ENCODE results near the gene ST6GALNAC5. TPM values are rescaled to one million over a fixed set of nuclear protein-coding genes. Genes with fewer than 3 reads are reported as not detected.

The ST6GALNAC5 gene
- total RNA-seq, 1 donor from 2014 or later = 1.3 TPM

DNA sequence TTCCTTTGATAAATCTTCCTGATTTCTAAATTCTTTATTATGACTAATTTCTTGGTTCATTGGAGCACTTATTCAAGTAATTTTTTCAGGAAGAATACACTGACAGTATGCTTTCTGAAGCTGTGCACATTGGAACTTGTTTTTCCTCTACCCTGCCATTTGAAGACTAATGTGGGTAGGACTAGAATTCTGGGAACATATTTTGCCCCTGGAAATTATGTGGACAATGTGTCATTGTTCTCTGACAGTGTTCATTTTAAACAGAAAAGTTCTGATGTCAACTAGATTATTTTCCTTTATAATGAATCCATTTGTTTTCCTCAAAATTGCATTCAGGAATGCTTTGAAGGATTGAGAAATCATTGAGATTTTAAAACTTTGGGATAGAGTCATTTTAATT, 34.8 kb upstream of the ST6GALNAC5 start:
- no peak for DNase-seq (ENCODE audit: low read depth)
- TF ChIP-seq, protein P1, sequence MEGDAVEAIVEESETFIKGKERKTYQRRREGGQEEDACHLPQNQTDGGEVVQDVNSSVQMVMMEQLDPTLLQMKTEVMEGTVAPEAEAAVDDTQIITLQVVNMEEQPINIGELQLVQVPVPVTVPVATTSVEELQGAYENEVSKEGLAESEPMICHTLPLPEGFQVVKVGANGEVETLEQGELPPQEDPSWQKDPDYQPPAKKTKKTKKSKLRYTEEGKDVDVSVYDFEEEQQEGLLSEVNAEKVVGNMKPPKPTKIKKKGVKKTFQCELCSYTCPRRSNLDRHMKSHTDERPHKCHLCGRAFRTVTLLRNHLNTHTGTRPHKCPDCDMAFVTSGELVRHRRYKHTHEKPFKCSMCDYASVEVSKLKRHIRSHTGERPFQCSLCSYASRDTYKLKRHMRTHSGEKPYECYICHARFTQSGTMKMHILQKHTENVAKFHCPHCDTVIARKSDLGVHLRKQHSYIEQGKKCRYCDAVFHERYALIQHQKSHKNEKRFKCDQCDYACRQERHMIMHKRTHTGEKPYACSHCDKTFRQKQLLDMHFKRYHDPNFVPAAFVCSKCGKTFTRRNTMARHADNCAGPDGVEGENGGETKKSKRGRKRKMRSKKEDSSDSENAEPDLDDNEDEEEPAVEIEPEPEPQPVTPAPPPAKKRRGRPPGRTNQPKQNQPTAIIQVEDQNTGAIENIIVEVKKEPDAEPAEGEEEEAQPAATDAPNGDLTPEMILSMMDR (conservative IDR thresholded peaks at IDR 0.05; ENCODE audit: low read depth, low read length) = no peak
- no peak overlapping the region for H3K4me3 ChIP-seq (ENCODE audit: low read depth, low read length)

DNA sequence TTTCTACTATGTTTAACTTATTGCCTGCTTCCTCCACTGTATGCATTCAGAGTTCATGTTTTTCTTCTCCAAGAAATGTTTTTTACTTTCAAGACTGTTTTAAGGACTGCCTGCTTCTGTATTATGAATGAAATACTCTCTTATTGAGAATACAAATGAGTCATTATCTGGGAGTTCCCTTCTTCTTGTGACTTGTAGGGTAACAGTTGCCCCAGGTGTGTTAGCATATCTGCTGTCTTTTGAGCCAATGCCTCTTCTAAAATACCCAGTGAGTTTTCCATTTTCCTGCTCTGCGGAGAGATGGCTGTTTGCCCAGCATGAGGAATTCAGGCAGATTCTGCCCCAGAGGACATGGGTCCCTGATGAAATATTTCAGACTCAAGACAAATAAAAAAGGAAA, 34.1 kb upstream of the ST6GALNAC5 start:
- TF ChIP-seq, protein P1 (conservative IDR thresholded peaks at IDR 0.05; ENCODE audit: low read depth, low read length) = no peak
- no peak overlapping the region for H3K4me3 ChIP-seq (ENCODE audit: low read depth, low read length)
- DNase-seq (ENCODE audit: low read depth) = no peak

DNA sequence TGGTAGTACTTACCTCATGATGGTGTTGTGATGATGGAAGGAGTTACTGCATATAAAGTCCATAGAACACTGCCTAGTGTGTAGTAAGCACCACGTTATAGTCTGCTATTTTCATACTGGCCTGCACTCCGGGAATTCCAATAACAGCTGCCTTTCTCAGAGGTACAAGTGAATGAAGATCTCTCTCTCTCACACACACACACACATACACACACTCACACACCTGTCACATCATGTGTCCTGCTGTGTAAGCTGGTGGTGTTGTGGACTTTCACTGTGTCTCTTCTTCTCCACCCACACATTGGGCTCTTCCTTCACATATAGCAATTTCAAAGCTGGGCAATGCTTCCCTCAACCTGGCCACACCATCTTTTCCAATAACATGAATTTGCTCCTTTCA, 33.4 kb upstream of the ST6GALNAC5 start:
- TF ChIP-seq, protein P1 (conservative IDR thresholded peaks at IDR 0.05; ENCODE audit: low read depth, low read length) = no peak
- no peak for DNase-seq (ENCODE audit: low read depth)
- H3K4me3 ChIP-seq (ENCODE audit: low read depth, low read length) = no peak overlapping the region

DNA sequence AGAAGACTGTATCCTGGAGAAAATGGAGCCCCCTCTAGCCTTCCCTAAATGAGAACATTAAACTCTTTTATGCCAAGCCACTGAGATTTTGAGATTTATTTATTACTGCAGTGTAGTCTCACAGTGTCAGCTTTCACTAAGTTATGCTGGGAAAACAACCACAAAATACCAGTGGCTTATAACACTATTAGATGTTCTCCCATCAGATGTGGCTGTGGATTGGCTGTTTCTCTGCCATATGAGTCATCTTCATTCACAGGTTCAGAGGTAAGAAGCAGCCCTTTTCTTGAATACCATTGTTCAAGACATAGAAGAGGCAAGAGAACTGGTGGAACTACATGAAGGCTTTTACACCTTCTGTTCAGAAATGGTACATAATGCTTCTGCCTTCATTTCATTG, 32.1 kb upstream of the ST6GALNAC5 start:
- DNase-seq (ENCODE audit: low read depth) = peak; percentile 6
- no peak overlapping the region for H3K4me3 ChIP-seq (ENCODE audit: low read depth, low read length)
- TF ChIP-seq, protein P1 (conservative IDR thresholded peaks at IDR 0.05; ENCODE audit: low read depth, low read length) = no peak

DNA sequence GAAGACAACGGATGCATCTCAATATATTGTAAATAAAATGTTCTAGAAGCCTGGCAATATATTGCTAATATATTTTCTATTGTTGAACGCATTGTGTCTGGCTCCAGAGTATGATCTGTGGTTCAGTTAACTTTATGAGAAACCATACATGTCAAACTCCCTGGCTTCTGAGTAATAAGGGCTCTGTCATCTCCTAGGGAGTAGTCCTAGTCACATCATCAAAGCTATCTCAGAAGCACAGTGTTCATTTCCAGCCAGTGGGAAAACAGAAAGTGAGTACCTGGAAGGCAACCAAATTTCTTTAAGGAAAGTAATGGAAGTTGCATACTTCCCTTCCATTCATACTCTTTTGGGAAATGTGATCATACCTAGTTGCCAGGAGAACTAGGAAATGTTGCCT, 27.0 kb upstream of the ST6GALNAC5 start:
- DNase-seq (ENCODE audit: low read depth) = no peak
- no peak overlapping the region for H3K4me3 ChIP-seq (ENCODE audit: low read depth, low read length)
- TF ChIP-seq, protein P1 (conservative IDR thresholded peaks at IDR 0.05; ENCODE audit: low read depth, low read length) = no peak

DNA sequence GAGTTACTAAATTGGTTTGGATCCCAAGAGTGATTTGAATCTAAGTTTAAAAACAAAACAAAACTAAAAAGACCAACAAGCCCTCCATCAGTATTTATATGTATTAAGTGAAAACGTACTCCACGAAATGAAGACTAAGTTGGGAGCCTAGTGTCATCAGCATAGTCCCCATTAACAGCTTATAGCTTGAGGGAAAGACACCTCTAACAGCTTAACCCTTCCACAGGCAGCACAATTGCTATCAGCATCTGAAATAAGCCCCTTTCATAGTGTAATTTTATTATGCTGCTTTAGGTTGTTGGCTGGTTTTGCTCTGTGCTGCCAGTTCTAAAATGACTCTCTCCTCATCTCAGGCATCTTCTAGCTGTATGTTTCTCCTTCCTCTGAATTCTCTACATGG, 25.8 kb upstream of the ST6GALNAC5 start:
- TF ChIP-seq, protein P1 (conservative IDR thresholded peaks at IDR 0.05; ENCODE audit: low read depth, low read length) = no peak
- no peak overlapping the region for H3K4me3 ChIP-seq (ENCODE audit: low read depth, low read length)
- DNase-seq (ENCODE audit: low read depth) = no peak

DNA sequence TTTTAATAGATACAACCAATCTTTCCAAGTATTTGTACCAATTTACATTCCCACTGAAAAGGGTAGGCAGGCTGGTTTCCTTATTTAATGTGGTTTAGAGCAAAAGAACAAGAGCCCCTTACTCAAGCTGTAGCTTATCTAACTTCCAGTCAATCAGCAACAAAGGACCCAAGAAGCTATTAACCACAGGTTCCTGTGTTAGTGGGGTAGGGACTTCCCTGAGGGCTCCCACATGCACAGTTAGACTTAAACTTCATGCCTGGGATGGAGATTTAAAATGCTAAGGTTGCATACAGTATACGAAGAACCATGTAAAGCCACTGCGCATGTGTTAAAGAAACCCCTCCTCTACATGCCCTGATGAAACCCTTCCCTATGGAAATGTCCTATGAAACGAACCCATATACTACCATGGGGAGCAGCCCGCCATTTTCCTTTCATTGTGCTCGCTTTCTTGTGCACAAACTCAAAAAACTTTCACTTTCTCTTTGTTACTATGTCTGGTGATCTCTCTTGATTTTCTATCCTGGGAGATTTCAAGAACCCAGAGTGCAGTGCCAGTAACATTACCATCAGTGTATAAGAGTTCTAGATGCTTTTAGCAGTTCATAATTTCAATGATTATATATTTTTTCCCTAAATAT, 23.3 kb upstream of the ST6GALNAC5 start:
- TF ChIP-seq, protein P1 (conservative IDR thresholded peaks at IDR 0.05; ENCODE audit: low read depth, low read length) = no peak
- H3K4me3 ChIP-seq (ENCODE audit: low read depth, low read length) = no peak overlapping the region
- DNase-seq (ENCODE audit: low read depth) = no peak

Measured in epithelial cell of proximal tubule (primary cell).